NB4 (cell line): Measurements from ENCODE around the gene ZNF516.

ENCODE experiments used
- CTCF ChIP-seq: IDR thresholded peaks from one replicate; pipeline ENCODE4 v1.5.1; 2012; ENCODE audit warnings: low read depth, low read length
- MAX ChIP-seq: IDR thresholded peaks from 2 replicates; pipeline ENCODE4 v1.6.1; 2011; ENCODE audit warnings: low read depth, low read length
- MYC ChIP-seq: IDR thresholded peaks from 2 replicates; pipeline ENCODE4 v1.6.1; 2011; ENCODE audit warnings: low read depth, low read length
- POLR2A ChIP-seq: IDR thresholded peaks from 2 replicates; pipeline ENCODE4 v1.6.1; 2011; ENCODE audit warnings: mild to moderate bottlenecking; ENCODE audit not compliant: insufficient read length; ENCODE audit errors: extremely low read depth

GRCh38 chr18:76384114-76384790, 110.8 kb downstream of the ZNF516 start:
- TF ChIP-seq CTCF (no peak), POLR2A (no peak), MAX (no peak), MYC (no peak)
